Measurements from ENCODE around the gene GSAP. TPM values are rescaled to one million over a fixed set of nuclear protein-coding genes. Genes with fewer than 3 reads are reported as not detected.
A peak's percentile ranks its signal among the peaks of the same experiment; 100 is the strongest.

GSAP gene
- total RNA-seq, 2 experiments from 2014 or later: 1.1 to 1.4 TPM

DNA sequence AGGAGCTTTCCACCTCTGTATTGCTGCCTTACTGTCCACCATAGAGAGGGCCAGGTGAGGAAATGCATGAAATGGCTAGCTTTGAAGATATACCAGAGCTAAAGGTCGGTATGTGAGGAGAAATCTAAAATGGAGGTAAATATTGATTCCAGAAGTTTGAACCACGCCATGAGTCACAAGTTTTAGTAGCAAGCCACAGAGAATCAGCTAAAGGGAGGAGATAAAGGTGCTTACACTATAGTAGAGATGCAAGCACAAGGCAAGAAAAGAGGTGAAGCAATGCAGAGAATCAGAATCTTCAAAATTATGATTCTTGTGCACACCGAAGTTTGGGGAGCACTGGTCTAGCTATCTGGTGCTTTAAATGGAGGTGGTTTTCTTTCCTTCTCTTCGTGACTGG, 3.0 kb upstream of the GSAP start:
- H3K36me3 Mint-ChIP-seq (ENCODE audit: low read depth): no peaks in the 10 kb centered on the region

DNA sequence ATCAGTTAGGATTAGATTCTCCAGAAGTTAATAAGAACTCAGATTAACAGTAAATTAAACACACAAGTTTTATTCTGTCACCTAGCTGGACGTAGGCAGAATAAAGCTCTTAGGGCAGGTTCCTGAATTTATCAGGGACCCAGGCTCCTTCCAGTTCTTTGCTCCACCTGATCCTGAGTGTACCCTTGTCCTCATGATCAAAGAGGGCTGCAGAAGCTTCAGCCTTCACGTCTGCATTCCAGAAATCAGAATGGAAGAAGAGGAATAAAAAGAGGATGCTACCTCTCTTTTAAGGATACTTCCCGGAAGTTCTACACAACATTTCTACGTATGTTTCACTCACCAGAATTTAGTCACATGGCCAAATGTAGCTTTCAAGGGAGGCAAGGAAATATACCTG, 1.7 kb upstream of the GSAP start:
- Mint-ChIP-seq H3K4me1 (peaks cover 41% of the 10 kb centered on the region), H3K36me3 (ENCODE audit: low read depth) (no peaks in the 10 kb centered on the region), H3K9me3 (ENCODE audit: low read depth) (no peaks in the 10 kb centered on the region), H3K4me3 (no peak overlapping the region), H3K27me3 (peaks cover 15% of the 10 kb centered on the region), H3K27ac (no peak overlapping the region)
- DNase-seq (no peak), ATAC-seq (no peak)
- ChIA-PET POLR2A (no interaction called here), CTCF (interaction anchor here (1.1 kb wide), 1 partner anchor 10 kb away, joined by 4 read pairs; no protein-coding TSS in a partner anchor)
- intact Hi-C loops (cut with DNase I, micrococcal nuclease): loop anchor here (2.0 to 5.0 kb wide), 2 partner anchors 119 to 120 kb away; partner anchors contain the start of gene PTPN12 (in 2 of the 2)

More for the DNA sequence above, 3.0 kb upstream of the GSAP start:
- no peaks in the 10 kb centered on the region for H3K9me3 Mint-ChIP-seq (ENCODE audit: low read depth)
- intact Hi-C loops (cut with DNase I, micrococcal nuclease): loop anchor here (1.0 to 5.0 kb wide), 2 partner anchors 9 to 118 kb away; partner anchors contain the start of gene PTPN12 (in 1 of the 2)
- ATAC-seq (peak; percentile 69), DNase-seq (no peak)
- H3K27me3 Mint-ChIP-seq: peaks cover 15% of the 10 kb centered on the region
- no peak overlapping the region for H3K4me3 Mint-ChIP-seq
- peaks cover 35% of the 10 kb centered on the region for H3K4me1 Mint-ChIP-seq
- CTCF ChIA-PET: no interaction called here
- POLR2A ChIA-PET: interaction anchor here (0.9 kb wide), 1 partner anchor 9 kb away, joined by 3 read pairs; no protein-coding TSS in a partner anchor
- H3K27ac Mint-ChIP-seq: no peak overlapping the region

DNA sequence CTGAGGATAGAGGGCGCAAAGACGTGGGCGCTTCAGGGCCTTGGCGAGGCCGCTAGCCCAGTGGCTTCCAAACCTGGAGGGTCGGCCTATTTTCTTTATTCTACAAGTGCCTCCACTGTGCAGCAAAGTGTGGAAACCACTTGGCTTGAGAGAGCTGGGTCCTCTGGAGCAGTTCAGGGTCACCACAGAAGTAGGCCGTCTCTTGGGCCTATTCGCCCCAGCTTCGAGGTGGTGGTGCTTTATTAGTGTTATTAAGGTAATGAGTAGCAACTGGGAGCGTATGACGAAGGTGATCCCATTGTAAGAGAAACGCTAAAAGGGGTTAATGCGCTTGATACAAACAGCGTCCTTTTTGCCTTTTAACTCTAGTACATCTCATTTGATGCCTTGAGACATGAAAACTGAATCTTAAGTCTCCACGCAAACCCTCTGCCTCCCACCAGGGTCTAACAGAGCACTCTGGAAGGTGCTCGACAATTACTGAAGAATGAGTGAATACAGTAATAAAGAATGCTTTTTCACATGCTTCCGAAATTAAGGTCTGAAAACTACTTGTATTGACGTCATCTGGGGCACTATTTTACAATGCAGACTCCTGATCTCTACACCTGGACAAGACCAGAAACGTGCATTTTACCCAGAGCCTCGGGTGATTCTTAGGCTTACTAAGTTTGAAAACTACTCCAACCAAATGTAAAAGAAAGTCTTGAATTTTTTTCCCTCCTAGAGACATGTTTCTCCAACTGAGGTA, 647 bp upstream of the GSAP start:
- Mint-ChIP-seq H3K27me3 (peaks cover 15% of the 10 kb centered on the region), H3K36me3 (ENCODE audit: low read depth) (no peaks in the 10 kb centered on the region), H3K4me1 (peaks cover 41% of the 10 kb centered on the region), H3K27ac (no peak overlapping the region), H3K9me3 (ENCODE audit: low read depth) (no peaks in the 10 kb centered on the region), H3K4me3 (peak overlapping the region; percentile 48)
- ChIA-PET CTCF (interaction anchor here (1.2 kb wide), 1 partner anchor 381 kb away, joined by 3 read pairs; the partner anchor contains the start of genes PHTF2 and TMEM60), POLR2A (no interaction called here)
- intact Hi-C loops (cut with DNase I, micrococcal nuclease): loop anchor here (1.0 to 5.0 kb wide), 3 partner anchors 23 to 121 kb away; partner anchors contain the start of gene PTPN12 (in 2 of the 2)
- ATAC-seq (no peak), DNase-seq (no peak)

DNA sequence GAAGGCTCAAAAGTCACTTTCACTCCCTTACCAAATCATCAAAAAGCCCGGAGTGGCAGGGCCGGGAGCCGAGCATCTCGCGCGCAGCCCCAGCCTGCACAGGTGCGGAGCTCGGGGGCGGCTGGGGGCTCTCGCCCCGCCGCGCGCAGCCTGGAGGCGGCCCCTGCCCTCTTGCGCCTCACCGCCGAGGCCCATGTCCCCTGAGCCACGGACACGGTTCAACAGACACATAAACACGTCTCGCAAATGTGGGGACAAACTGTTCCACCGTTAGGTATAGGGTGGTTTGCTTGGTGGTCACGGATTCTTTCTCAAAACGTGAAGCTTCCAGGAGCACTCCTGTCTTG, 700 bp downstream of the GSAP start:
- ChIA-PET CTCF (interaction anchor here (0.6 to 1.2 kb wide), 3 partner anchors 11 to 383 kb away, joined by 3 read pairs; partner anchors contain the start of genes PHTF2 and TMEM60), POLR2A (no interaction called here)
- DNase-seq: peak; percentile 30
- H3K9me3 Mint-ChIP-seq (ENCODE audit: low read depth): no peaks in the 10 kb centered on the region
- peak; percentile 28 for ATAC-seq
- peaks cover 9% of the 10 kb centered on the region for H3K27me3 Mint-ChIP-seq
- peaks cover 41% of the 10 kb centered on the region for H3K4me1 Mint-ChIP-seq
- peak overlapping the region; percentile 25 for H3K27ac Mint-ChIP-seq
- intact Hi-C loops (cut with DNase I, micrococcal nuclease): loop anchor here in 1 of 2 experiments (5.0 kb wide), 1 partner anchor 122 kb away; the partner anchor contains the start of gene PTPN12
- H3K4me3 Mint-ChIP-seq: peak overlapping the region; percentile 52
- no peaks in the 10 kb centered on the region for H3K36me3 Mint-ChIP-seq (ENCODE audit: low read depth)

DNA sequence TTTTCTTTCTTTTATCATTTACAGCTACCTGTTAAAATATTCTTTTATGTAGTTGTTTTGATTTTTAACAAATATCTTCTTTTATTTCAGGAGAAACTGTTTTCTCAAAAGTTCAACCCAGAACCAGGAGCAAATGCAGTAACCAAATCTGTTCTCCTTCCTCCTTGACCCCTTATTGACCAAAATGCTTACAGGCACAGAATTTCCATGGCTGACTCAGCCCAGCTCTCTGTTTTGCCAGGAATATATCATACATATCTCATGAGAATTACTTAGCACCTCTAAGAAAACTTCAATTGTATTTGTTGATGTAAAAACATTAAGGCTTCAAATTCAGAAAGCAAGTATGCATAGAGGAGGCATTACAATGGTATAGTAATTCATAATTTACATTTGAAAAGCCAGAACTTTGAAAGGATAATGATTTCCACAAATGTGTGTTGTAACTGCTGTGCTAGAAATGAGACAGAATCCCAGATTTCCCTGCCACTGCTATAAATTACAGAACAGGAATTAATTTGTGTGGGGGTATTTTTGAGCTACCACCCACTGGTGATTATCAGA, 2.2 kb downstream of the GSAP start:
- intact Hi-C loops (cut with DNase I, micrococcal nuclease): no loop called here
- ATAC-seq (no peak), DNase-seq (no peak)
- Mint-ChIP-seq H3K9me3 (ENCODE audit: low read depth) (no peaks in the 10 kb centered on the region), H3K27ac (no peak overlapping the region), H3K36me3 (ENCODE audit: low read depth) (no peaks in the 10 kb centered on the region), H3K4me1 (peaks cover 36% of the 10 kb centered on the region), H3K27me3 (peaks cover 9% of the 10 kb centered on the region), H3K4me3 (no peak overlapping the region)
- ChIA-PET CTCF (interaction anchor here (0.9 to 1.4 kb wide), 5 partner anchors 9 to 167 kb away, joined by 3 to 4 read pairs (median 3); no protein-coding TSS in a partner anchor), POLR2A (no interaction called here)

DNA sequence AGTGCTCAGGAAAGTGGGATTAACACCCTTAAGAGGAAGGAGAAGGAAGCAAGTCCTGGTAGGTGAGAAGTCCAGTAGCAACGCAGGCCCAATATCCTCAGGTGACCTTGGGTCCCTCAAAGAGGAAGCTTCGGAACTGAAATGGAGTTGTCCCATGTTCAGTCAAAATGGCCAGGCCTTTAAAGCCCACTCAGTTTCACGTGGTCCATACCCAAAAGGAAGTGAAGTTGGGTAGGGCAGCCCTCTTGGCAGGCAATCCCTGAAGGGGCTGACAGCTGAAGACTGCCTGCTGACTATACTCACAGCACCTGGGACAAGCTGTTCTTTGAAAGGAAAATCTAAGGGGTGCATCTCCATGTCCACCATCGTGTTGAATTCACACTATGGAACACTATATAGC, 3.0 kb downstream of the GSAP start:
- ATAC-seq (no peak), DNase-seq (no peak)
- Mint-ChIP-seq H3K4me1 (peaks cover 28% of the 10 kb centered on the region), H3K4me3 (no peak overlapping the region), H3K9me3 (ENCODE audit: low read depth) (no peaks in the 10 kb centered on the region), H3K36me3 (ENCODE audit: low read depth) (no peaks in the 10 kb centered on the region), H3K27me3 (peaks cover 8% of the 10 kb centered on the region), H3K27ac (no peak overlapping the region)
- intact Hi-C loops (cut with DNase I, micrococcal nuclease): no loop called here
- ChIA-PET POLR2A (no interaction called here), CTCF (interaction anchor here (0.9 to 1.3 kb wide), 2 partner anchors 9 to 19 kb away, joined by 3 to 4 read pairs; no protein-coding TSS in a partner anchor)

DNA sequence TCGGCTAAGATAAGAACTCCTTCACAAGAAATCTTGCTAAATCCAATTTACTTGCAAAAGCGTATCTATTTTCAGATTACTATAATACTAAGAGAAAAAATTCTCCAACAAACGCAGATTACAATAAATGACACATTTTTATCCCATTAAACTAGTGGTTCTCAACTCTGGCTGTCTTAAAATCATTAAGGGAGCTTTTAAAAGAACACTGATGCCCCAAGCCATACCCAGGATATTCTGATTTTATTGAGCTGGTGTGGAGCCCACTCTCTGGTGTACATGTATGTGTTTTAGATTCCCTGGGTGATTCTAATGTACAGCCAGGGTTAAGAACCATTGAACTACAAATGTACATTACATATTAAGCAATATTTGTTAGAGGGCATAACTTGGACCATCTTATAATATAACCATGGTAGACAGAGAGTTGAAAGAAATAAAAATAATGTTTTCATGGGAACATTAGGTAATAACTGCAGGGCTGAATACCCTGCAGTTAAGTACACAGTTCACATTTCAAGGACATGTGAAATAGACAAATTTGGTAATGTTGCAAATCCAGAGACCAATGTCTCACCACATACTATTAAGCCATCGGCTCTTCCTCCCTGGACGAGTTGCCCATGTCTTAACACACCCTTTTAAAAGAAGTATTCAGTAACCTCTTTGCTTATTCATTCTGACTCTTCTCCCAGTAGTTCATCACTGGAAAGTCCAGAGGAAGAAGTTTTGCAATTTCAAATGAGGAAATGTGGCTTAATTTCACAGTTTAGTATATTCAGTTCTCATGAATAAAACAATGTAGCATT, 6.2 kb downstream of the GSAP start:
- ChIA-PET CTCF (no interaction called here), POLR2A (no interaction called here)
- peaks cover 1% of the 10 kb centered on the region for H3K27me3 Mint-ChIP-seq
- no peak overlapping the region for H3K4me3 Mint-ChIP-seq
- ATAC-seq (no peak), DNase-seq (no peak)
- H3K36me3 Mint-ChIP-seq (ENCODE audit: low read depth): peaks cover 2% of the 10 kb centered on the region
- no peaks in the 10 kb centered on the region for H3K9me3 Mint-ChIP-seq (ENCODE audit: low read depth)
- intact Hi-C loops (cut with DNase I, micrococcal nuclease): no loop called here
- H3K4me1 Mint-ChIP-seq: peaks cover 14% of the 10 kb centered on the region
- no peak overlapping the region for H3K27ac Mint-ChIP-seq

DNA sequence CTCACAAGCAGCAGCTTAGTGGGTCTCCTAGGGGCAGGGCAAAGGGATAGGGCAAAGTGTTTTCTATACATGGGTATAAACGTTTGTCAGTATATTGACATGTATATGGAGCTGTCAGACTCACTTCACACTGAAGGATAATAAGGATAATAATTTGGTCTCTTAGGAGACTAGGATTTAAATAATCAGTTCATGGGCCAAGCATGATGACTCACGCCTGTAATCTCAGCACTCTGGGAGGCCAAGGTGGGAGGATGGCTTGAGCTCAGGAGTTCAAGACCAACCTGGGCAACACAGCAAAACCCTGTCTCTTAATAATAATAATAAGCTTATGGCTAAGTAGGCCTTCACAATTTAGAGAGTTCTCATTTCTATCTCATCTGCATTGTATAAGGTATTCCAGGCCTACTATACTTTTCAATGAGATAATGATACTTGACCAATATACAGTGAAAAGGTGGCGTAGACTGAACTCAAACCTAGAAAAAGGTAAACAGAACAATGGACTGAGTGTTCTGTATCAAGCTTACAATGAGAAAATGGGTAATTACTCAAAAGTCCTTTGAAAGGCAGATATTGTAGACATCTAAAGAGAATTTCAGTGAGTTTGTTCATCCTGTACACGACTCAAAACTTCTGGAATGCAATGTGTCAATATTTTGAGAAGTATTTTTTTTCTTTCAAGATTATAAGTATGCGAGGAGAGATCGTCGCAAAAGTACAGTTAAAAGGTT, 7.0 kb downstream of the GSAP start:
- H3K27ac Mint-ChIP-seq: no peak overlapping the region
- intact Hi-C loops (cut with DNase I, micrococcal nuclease): no loop called here
- CTCF ChIA-PET: no interaction called here
- H3K4me1 Mint-ChIP-seq: peaks cover 7% of the 10 kb centered on the region
- H3K36me3 Mint-ChIP-seq (ENCODE audit: low read depth): peaks cover 2% of the 10 kb centered on the region
- no peak for ATAC-seq
- no peak overlapping the region for H3K4me3 Mint-ChIP-seq
- POLR2A ChIA-PET: no interaction called here
- H3K27me3 Mint-ChIP-seq: no peaks in the 10 kb centered on the region
- no peak for DNase-seq
- no peaks in the 10 kb centered on the region for H3K9me3 Mint-ChIP-seq (ENCODE audit: low read depth)

DNA sequence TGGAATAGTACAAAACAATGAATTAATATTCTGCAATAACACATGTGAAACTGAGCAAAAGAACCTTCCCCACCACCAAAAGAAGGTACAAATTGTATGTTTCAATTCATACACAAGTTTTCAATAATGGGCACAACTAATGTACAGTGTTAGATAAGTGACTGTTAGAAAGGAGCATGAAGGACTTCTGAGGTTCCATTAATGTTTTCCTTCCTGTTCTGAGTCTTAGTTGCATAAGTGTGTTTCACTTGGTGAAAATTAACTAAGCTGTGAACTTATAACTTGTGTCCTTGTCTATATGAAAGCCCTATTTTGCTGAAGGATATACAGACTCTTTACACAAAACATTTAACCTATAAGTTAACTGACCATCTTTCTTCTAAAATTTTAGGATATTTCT, 8.2 kb downstream of the GSAP start:
- Mint-ChIP-seq H3K9me3 (ENCODE audit: low read depth) (no peaks in the 10 kb centered on the region), H3K27me3 (no peaks in the 10 kb centered on the region), H3K36me3 (ENCODE audit: low read depth) (peaks cover 4% of the 10 kb centered on the region), H3K4me1 (peaks cover 2% of the 10 kb centered on the region), H3K4me3 (no peak overlapping the region), H3K27ac (no peak overlapping the region)
- ChIA-PET CTCF (no interaction called here), POLR2A (no interaction called here)
- intact Hi-C loops (cut with DNase I, micrococcal nuclease): no loop called here
- ATAC-seq (no peak), DNase-seq (no peak)

DNA sequence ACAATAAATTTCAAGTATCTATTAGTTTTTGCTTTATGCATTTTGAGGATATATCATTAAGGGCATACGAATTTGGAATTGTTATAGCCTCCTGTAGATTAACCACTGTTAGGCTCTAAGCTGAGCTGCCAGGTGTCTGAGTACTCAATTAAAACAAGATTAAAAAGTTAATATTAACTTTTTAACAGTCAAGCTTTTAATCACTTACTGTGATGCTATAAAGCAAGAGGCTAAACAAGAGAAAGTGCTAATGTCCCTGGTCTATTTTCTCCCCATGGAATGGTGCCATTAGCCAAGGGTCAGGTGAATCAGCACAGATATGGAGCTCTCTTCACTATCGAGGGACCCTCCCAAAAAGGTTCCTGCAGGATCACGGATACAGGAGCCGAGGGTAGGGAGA, 9.7 kb downstream of the GSAP start:
- ATAC-seq (no peak), DNase-seq (no peak)
- Mint-ChIP-seq H3K36me3 (ENCODE audit: low read depth) (peaks cover 4% of the 10 kb centered on the region), H3K4me1 (no peaks in the 10 kb centered on the region), H3K27ac (no peak overlapping the region), H3K4me3 (no peak overlapping the region), H3K27me3 (no peaks in the 10 kb centered on the region), H3K9me3 (ENCODE audit: low read depth) (no peaks in the 10 kb centered on the region)
- CTCF ChIA-PET: interaction anchor here (0.7 kb wide), 1 partner anchor 245 kb away, joined by 3 read pairs; no protein-coding TSS in a partner anchor
- intact Hi-C loops (cut with DNase I, micrococcal nuclease): no loop called here
- POLR2A ChIA-PET: interaction anchor here (0.5 kb wide), 1 partner anchor 140 kb away, joined by 3 read pairs; no protein-coding TSS in a partner anchor

DNA sequence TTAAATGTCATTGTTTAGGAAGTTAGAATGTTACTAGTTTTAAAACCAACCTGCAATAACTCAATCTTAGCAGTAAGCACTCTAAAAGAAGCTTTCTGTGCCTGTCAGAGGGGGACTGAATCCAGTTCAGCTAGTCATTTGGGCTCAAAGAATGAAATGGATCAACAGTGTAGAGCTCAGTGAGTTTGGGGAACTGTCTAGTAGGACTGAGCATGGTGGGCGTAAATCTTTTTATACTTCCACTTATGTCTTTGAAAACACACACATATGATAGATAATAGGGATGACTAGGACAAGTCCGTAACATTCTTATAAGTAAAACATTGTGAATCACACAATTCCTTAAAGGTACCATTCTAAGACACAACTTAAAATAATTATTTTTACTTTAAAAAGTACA, 11.5 kb downstream of the GSAP start:
- H3K9me3 Mint-ChIP-seq (ENCODE audit: low read depth): no peaks in the 10 kb centered on the region
- ChIA-PET CTCF (interaction anchor here (1.1 to 1.2 kb wide), 2 partner anchors 9 to 10 kb away, joined by 3 to 4 read pairs; no protein-coding TSS in a partner anchor), POLR2A (no interaction called here)
- H3K27ac Mint-ChIP-seq: no peak overlapping the region
- intact Hi-C loops (cut with DNase I, micrococcal nuclease): no loop called here
- no peak for ATAC-seq
- no peaks in the 10 kb centered on the region for H3K27me3 Mint-ChIP-seq
- H3K36me3 Mint-ChIP-seq (ENCODE audit: low read depth): peaks cover 7% of the 10 kb centered on the region
- no peaks in the 10 kb centered on the region for H3K4me1 Mint-ChIP-seq
- H3K4me3 Mint-ChIP-seq: no peak overlapping the region
- DNase-seq: no peak
